Subcutaneous adipose tissue (tissue), 4 donors: ENCODE measurements around the gene IGHMBP2. TPM values are rescaled to one million over a fixed set of nuclear protein-coding genes. Genes with fewer than 3 reads are reported as not detected.

Source experiments
- CTCF ChIP-seq: fragments of 450-650 bp; IDR thresholded peaks from one replicate; pipeline ENCODE4 v1.5.1; 2016; ENCODE audit warnings: low read depth, mild to moderate bottlenecking, control low read depth, antibody characterized with exemption, moderate library complexity
- total RNA-seq, 4 donors: library from RNA; depleted of rRNA; stranded (reverse); fragments of >200 nt; gene quantifications; one replicate each; pipeline ENCODE4 v1.1.0, GENCODE V29; 2016

Gene IGHMBP2
- total RNA-seq, 4 donors from 2014 or later: 7.0 to 21.9 (median 11.4) TPM

GRCh38 chr11:68910965-68911364, 7.3 kb downstream of the IGHMBP2 start:
- no peak for TF ChIP-seq CTCF

- no peak for TF ChIP-seq CTCF
These were observed 8.0 kb downstream of the IGHMBP2 start for GRCh38 chr11:68911731-68912130.

GRCh38 chr11:68912254-68912653, 8.6 kb downstream of the IGHMBP2 start:
- no peak for TF ChIP-seq CTCF

- no peak for TF ChIP-seq CTCF
These were observed 9.5 kb downstream of the IGHMBP2 start for GRCh38 chr11:68913188-68913587.

- TF ChIP-seq CTCF: no peak
These were observed 11.1 kb downstream of the IGHMBP2 start for GRCh38 chr11:68914761-68915160.

GRCh38 chr11:68916439-68916838, 12.7 kb downstream of the IGHMBP2 start:
- no peak for TF ChIP-seq CTCF

- no peak for TF ChIP-seq CTCF
These were observed 19.9 kb downstream of the IGHMBP2 start for GRCh38 chr11:68923614-68924013.
